NCI-H1105 (cell line): ENCODE measurements around the gene MYL9.

Experiments used
- DNase-seq: peaks from one replicate; lab custom pipeline; 2025; lab: John Stamatoyannopoulos, UW

Gene MYL9

DNA sequence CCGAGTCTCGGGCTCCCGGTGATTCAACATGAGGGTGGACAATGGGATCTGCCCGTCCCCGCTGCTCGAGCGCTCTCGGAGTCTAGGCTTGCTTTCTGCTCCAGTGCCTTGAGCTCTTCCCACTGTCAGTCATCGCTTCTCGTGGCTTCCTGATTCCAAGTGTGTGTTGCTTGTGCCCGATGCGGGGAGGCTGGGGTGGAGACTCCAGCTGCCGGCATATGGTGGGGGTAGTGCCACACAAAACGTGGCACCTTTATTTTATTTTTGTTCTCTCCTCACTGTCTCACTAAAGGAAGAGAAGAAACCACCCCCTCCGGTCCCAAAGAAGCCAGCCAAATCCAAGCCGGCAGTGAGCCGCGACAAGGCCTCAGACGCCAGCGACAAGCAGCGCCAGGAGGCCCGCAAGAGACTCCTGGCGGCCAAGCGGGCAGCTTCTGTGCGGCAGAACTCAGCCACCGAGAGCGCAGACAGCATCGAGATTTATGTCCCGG is 14.8 kb upstream of the MYL9 start:
- DNase-seq: no peak

DNA sequence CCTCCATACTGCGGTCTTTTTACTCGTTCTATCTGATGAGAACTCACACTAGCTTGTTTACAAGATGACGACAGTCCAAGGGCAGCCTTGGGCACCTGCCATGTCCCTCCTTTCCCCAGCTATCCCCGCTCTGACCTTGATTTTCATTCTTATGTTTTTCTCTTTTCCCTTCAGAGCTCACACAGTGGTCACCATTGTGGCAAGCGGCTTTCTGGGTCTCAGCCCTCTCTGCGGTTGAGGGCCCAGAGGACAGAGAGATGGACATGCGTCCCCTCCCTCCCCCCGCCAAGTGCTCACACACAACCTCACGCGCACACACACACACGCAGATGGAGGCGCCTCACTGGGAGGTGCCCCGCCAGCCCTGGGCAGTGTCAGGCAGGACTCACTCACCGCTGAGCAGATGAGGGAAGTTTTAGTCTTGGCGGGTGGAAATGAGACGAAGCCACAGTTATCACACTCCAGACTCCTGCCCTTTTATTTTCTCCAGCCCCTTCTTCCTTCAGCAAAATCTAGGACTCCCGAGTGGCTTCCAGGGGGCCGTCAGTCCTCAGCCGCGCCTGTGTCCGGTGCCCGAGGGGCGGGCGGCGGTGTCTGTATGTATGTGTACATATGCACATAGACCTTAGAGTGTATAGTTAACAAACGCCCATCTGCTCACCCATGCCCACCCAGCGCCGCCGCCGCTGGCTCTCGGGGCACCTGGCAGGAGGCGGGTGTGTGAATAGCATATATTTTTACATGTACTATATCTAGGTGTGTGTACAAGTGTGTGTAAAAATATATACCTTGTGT is 13.8 kb upstream of the MYL9 start:
- DNase-seq: no peak

GRCh38 chr20:36528176-36528874 is 13.0 kb upstream of the MYL9 start:
- no peak for DNase-seq

DNA sequence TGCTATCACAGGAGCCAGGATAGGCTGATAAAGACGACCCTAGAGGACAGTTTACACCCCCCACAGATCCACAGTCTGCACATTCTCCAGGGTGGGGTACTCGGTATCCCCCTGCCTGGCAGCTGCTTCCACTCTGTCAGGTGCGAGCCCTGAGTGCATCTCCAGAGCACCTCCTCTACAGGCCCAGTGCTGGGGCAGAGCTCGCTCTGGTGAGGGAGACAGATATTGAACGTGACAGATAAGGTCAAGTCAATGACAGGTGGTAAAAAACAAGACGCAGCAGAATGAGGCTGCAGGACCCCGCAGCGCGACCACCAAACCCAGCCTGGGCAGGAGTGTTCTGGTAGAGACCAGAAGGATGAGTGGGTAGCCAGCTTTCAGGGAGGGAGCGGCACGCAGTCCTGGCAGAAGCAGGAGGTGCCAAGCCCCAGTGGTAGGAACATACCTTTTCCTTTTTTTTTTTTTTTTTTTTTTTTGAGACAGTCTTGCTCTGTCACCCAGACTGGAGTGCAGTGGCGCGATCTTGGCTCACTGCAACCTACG is 12.4 kb upstream of the MYL9 start:
- no peak for DNase-seq

GRCh38 chr20:36532388-36532787 is 8.9 kb upstream of the MYL9 start:
- peak; percentile 12 for DNase-seq

GRCh38 chr20:36532822-36533221 is 8.5 kb upstream of the MYL9 start:
- no peak for DNase-seq

DNA sequence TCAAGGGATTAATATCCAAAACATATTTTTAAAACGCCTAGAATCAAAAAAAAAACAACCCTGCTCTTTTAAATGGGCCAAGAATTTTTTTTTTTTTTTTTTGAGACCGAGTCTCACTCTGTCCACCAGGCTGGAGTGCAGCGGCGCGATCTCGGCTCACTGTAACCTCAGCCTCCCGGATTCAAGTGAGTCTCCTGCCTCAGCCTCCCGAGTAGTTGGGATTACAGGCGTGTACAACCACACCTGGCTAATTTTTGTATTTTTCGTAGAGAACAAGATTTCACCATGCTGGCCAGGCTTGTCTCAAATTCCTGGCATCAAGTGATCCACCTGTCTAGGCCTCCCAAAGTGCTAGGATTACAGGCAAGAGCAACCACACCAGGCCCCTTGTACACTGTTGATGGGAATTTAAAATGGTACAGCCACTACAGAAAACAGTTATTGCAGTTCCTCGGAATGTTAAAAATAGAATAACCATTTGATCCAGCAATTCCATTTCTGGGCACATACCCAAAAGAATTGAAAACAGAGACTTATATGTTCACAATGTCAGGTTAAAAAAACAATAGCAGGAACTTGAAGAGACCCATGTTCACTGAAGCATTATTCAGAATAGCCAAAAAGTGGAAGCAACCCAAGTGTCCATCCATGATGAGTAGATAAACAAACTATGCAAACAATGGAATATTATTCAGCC is 3.1 kb upstream of the MYL9 start:
- no peak for DNase-seq

DNA sequence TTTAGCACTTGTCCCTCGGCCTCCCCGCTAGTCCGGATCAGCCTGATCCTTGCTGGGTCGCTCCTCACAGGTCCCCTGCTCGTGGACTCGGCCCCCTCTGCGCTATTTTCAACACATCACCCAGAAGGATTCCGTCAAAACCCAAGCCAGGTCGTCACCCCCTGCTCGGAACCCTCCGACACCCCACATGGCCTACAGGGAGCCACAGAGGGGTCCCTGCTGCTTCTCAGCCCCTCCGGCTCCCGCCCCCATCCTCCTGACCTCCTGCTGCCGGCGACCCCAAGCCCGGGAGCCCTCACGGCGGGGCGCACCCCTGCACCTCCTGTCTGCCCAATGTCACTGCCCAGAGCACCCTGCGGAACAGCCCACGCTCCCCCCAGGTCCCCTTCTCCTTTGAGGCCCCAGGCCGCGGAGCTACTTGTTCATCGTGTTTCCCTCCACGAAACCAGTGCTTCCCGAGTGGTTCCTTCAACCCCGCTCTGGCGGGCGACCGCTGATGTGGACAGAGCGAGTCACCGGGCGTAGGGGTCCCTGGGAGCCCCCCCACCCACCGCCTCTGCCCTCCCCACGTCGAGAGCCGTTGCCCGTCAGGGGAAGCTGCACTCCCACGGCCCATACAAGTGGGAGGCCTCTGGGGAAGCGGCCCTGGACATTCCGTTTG is 638 bp upstream of the MYL9 start:
- no peak for DNase-seq

DNA sequence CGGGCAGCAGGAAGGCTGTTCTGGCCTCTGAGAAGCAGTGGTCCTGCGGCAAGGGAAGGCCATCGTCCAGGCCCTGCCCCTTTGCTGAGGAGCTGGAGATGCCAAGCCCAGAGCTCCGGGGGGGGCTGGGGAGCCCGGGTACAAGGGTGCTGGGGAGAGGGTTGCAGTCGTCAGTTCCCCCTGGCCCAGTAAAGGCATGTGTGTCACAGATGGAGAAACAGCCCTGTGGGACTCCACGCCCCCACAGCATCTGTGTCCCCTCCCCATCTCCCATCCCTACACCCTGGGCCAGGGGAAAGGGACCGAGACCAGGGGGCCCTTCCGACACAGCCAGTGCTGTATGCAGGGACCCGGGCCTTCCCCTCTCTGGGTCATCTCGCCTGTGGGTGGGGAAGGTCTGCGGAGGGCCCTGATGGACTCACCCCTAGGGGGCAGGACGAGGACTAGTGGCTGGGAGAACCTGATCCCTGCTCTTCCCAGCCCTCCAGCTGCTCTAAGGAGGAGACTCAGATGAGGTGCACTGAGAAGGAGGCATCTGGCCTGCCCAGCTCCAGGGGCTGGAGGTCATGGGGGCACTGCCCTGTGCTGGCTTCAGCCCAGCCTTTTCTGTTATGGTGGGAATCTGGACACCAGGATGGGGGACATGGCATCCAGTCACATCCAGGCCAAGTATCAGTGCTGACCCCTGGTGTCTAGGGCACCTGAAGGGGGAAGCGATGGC is 609 bp downstream of the MYL9 start:
- DNase-seq: no peak

DNA sequence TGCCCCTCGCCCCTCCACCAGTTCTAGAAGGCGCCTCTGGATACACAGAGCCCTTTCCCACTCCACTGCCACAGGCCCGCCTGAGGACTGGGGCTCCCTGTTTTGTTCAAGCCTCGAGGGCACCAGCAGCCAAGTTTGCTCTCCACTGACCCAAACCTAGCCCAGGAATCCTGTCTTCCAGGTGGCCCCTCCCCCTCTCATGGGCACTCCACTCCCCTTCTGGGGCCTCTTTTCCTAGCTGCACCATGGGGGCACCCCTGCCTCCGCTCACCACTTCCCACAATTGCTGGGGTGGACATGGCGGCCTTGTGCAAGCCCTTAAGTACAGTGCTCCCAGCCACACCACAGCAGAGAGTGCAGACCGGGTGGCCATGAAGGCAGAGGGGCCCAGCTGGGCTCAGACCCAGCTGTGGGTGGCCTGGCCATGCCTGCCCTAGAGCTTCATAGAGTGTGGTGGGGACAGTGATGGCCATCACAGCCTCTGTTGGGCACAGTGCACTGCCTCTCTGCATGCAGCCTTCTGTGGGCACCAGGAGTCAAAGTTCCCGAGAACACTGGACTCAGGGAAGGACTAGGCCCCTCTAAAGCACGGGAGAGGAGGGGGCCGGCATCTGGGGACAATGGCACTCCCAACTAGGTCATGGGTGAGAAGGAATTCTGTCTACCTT is 1.3 kb downstream of the MYL9 start:
- DNase-seq: no peak

DNA sequence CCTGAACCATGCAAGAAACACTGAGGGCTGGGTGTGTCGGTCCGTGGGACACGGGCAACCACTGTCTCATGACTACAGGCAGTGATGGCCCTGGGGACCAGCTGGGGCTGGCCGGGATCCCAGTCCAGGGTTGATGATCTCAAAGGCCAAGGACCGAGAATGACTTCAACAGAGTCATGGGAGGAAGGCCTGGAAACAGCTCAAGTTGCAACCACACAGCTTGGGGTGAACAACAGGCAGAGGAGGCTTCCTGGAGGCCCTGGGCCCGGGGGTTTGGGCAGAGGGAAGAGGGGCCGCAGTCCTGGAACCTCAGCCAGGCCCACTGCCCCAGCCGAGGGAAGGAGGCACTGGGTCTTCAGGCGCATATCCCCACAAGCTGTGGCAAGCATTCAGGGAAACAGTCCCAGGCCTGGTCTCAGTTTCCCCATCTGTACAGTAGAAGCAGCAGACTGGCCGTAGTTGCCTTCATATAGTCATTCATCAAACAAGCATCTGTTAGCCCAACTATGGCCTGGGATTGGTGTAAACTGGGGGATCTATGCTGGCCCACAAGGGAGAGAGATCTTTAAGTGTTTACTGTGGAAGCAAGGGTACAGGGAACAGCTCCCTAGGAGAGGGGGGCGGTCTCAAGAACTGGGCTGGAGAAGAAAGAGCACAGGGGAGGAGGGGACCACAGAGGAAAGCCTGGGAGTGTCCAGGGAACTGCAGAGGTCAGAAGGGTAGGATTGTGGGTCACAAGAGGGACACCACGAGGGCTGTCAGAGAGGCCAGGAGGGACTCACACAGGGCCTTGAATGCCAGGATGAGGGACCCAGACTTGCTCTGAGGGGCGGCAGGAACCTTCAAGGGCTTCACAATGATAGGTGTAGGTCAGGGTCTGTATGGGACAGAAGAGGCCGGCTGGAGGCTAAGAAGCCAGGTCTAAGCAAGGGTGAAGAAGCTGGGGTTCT is 2.1 kb downstream of the MYL9 start:
- no peak for DNase-seq

- no peak for DNase-seq
Measured at GRCh38 chr20:36544134-36545018, 3.1 kb downstream of the MYL9 start.

- DNase-seq: no peak
Measured at GRCh38 chr20:36546111-36546736, 4.9 kb downstream of the MYL9 start.

GRCh38 chr20:36547186-36548005 is 6.1 kb downstream of the MYL9 start:
- DNase-seq: no peak

DNA sequence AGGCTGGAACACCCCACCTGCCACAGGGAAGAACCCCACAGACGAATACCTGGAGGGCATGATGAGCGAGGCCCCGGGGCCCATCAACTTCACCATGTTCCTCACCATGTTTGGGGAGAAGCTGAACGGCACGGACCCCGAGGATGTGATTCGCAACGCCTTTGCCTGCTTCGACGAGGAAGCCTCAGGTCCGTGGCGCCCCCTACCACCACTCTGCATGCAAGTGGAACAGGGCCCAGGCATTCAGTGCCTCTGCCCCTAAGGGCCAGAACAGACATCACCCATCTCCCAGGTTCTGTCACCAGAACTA is 6.6 kb downstream of the MYL9 start:
- no peak for DNase-seq

DNA sequence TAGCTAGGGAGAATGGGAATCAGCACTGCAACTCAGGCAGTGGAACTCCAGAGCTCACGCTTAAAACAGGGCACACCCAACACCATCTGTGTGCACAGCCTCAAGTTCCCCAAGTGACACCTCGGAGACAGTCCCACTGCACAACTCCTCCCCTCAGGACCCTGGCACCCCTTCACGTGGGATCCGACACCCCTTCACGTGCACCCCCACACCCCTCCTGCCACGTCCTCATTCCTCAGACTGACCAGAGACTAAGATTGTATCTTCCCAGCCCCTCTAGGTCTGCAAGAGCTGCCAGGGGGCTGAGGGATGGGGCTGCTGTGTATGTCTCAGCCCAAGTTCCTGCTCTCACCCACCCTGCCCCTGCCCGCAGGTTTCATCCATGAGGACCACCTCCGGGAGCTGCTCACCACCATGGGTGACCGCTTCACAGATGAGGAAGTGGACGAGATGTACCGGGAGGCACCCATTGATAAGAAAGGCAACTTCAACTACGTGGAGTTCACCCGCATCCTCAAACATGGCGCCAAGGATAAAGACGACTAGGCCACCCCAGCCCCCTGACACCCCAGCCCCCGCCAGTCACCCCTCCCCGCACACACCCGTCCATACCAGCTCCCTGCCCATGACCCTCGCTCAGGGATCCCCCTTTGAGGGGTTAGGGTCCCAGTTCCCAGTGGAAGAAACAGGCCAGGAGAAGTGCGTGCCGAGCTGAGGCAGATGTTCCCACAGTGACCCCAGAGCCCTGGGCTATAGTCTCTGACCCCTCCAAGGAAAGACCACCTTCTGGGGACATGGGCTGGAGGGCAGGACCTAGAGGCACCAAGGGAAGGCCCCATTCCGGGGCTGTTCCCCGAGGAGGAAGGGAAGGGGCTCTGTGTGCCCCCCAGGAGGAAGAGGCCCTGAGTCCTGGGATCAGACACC is 7.6 kb downstream of the MYL9 start:
- DNase-seq: no peak

GRCh38 chr20:36549628-36549941 is 8.3 kb downstream of the MYL9 start:
- no peak for DNase-seq
